ENCODE data around the gene UBE2O. TPM values are rescaled to one million over a fixed set of nuclear protein-coding genes. Genes with fewer than 3 reads are reported as not detected.

Gene UBE2O
- total RNA-seq, 2 donors from 2014 or later = 29.1 to 38.9 TPM

- H3K9me3 ChIP-seq (ENCODE audit: control insufficient read depth, low read length, poor library complexity, severe bottlenecking) = no peaks in the 10 kb centered on the region
- Mint-ChIP-seq H3K4me3 (no peak overlapping the region), H3K27me3 (no peaks in the 10 kb centered on the region), H3K27ac (peak overlapping the region; percentile 83), H3K4me1 (peaks cover 29% of the 10 kb centered on the region), H3K36me3 (ENCODE audit: low read depth) (peaks cover 4% of the 10 kb centered on the region)
- DNase-seq (no peak), ATAC-seq (no peak)
Measured at GRCh38 chr17:76420356-76421043, 32.5 kb downstream of the UBE2O start.

- Mint-ChIP-seq H3K4me1 (peaks cover 26% of the 10 kb centered on the region), H3K4me3 (no peak overlapping the region), H3K27me3 (no peaks in the 10 kb centered on the region), H3K27ac (peak overlapping the region; percentile 83), H3K36me3 (ENCODE audit: low read depth) (peaks cover 4% of the 10 kb centered on the region)
- ATAC-seq = no peak
- H3K9me3 ChIP-seq (ENCODE audit: control insufficient read depth, low read length, poor library complexity, severe bottlenecking) = no peaks in the 10 kb centered on the region
- DNase-seq = no peak
Measured at GRCh38 chr17:76419576-76420260, 33.2 kb downstream of the UBE2O start.

- ATAC-seq = no peak
- Mint-ChIP-seq H3K36me3 (ENCODE audit: low read depth) (peaks cover under 1% of the 10 kb centered on the region), H3K27ac (peak overlapping the region; percentile 56), H3K27me3 (no peaks in the 10 kb centered on the region), H3K4me1 (peaks cover 24% of the 10 kb centered on the region), H3K4me3 (no peak overlapping the region)
- DNase-seq = no peak
- no peaks in the 10 kb centered on the region for H3K9me3 ChIP-seq (ENCODE audit: control insufficient read depth, low read length, poor library complexity, severe bottlenecking)
Measured at GRCh38 chr17:76417499-76418143, 35.3 kb downstream of the UBE2O start.

- no peaks in the 10 kb centered on the region for H3K36me3 Mint-ChIP-seq (ENCODE audit: low read depth)
- H3K9me3 ChIP-seq (ENCODE audit: control insufficient read depth, low read length, poor library complexity, severe bottlenecking) = no peaks in the 10 kb centered on the region
- ATAC-seq = no peak
- peak overlapping the region; percentile 56 for H3K27ac Mint-ChIP-seq
- no peak for DNase-seq
- H3K4me1 Mint-ChIP-seq = peaks cover 23% of the 10 kb centered on the region
- H3K27me3 Mint-ChIP-seq = no peaks in the 10 kb centered on the region
- no peak overlapping the region for H3K4me3 Mint-ChIP-seq
Measured at GRCh38 chr17:76416899-76417298, 36.1 kb downstream of the UBE2O start.

- no peaks in the 10 kb centered on the region for H3K27me3 Mint-ChIP-seq
- H3K4me3 Mint-ChIP-seq = no peak overlapping the region
- no peaks in the 10 kb centered on the region for H3K36me3 Mint-ChIP-seq (ENCODE audit: low read depth)
- no peak for DNase-seq
- no peak overlapping the region for H3K27ac Mint-ChIP-seq
- H3K4me1 Mint-ChIP-seq = peaks cover 20% of the 10 kb centered on the region
- no peaks in the 10 kb centered on the region for H3K9me3 ChIP-seq (ENCODE audit: control insufficient read depth, low read length, poor library complexity, severe bottlenecking)
- ATAC-seq = no peak
Measured at GRCh38 chr17:76416457-76416856, 36.5 kb downstream of the UBE2O start.

GRCh38 chr17:76415786-76416185, 37.2 kb downstream of the UBE2O start:
- Mint-ChIP-seq H3K36me3 (ENCODE audit: low read depth) (no peaks in the 10 kb centered on the region), H3K27ac (no peak overlapping the region), H3K27me3 (no peaks in the 10 kb centered on the region), H3K4me3 (no peak overlapping the region), H3K4me1 (peaks cover 19% of the 10 kb centered on the region)
- no peaks in the 10 kb centered on the region for H3K9me3 ChIP-seq (ENCODE audit: control insufficient read depth, low read length, poor library complexity, severe bottlenecking)
- DNase-seq = no peak
- no peak for ATAC-seq

GRCh38 chr17:76414334-76415295, 38.3 kb downstream of the UBE2O start:
- Mint-ChIP-seq H3K4me3 (no peak overlapping the region), H3K36me3 (ENCODE audit: low read depth) (no peaks in the 10 kb centered on the region), H3K27me3 (no peaks in the 10 kb centered on the region), H3K4me1 (peaks cover 16% of the 10 kb centered on the region), H3K27ac (no peak overlapping the region)
- no peak for DNase-seq
- H3K9me3 ChIP-seq (ENCODE audit: control insufficient read depth, low read length, poor library complexity, severe bottlenecking) = no peaks in the 10 kb centered on the region
- no peak for ATAC-seq

GRCh38 chr17:76411247-76411646, 41.7 kb downstream of the UBE2O start:
- Mint-ChIP-seq H3K4me3 (peak overlapping the region; percentile 19), H3K36me3 (ENCODE audit: low read depth) (no peaks in the 10 kb centered on the region), H3K4me1 (peaks cover 8% of the 10 kb centered on the region), H3K27me3 (no peaks in the 10 kb centered on the region), H3K27ac (no peak overlapping the region)
- ATAC-seq = no peak
- H3K9me3 ChIP-seq (ENCODE audit: control insufficient read depth, low read length, poor library complexity, severe bottlenecking) = no peaks in the 10 kb centered on the region
- DNase-seq = no peak

- ATAC-seq (no peak), DNase-seq (no peak)
- H3K27ac Mint-ChIP-seq = no peak overlapping the region
- no peak overlapping the region for H3K4me3 Mint-ChIP-seq
- no peaks in the 10 kb centered on the region for H3K36me3 Mint-ChIP-seq (ENCODE audit: low read depth)
- H3K9me3 ChIP-seq (ENCODE audit: control insufficient read depth, low read length, poor library complexity, severe bottlenecking) = no peaks in the 10 kb centered on the region
- no peaks in the 10 kb centered on the region for H3K27me3 Mint-ChIP-seq
- peaks cover 8% of the 10 kb centered on the region for H3K4me1 Mint-ChIP-seq
Measured at GRCh38 chr17:76410328-76410965, 42.5 kb downstream of the UBE2O start.

- ATAC-seq = peak; percentile 89
- H3K27ac Mint-ChIP-seq = peak overlapping the region; percentile 74
- DNase-seq = peak; percentile 46 to 67 (median 46)
- no peak overlapping the region for H3K4me3 Mint-ChIP-seq
- H3K36me3 Mint-ChIP-seq (ENCODE audit: low read depth) = peaks cover 11% of the 10 kb centered on the region
- peaks cover 17% of the 10 kb centered on the region for H3K4me1 Mint-ChIP-seq
- H3K27me3 Mint-ChIP-seq = no peaks in the 10 kb centered on the region
- H3K9me3 ChIP-seq (ENCODE audit: control insufficient read depth, low read length, poor library complexity, severe bottlenecking) = no peaks in the 10 kb centered on the region
Measured at GRCh38 chr17:76408037-76408849, 44.7 kb downstream of the UBE2O start.

GRCh38 chr17:76407509-76407908, 45.4 kb downstream of the UBE2O start:
- DNase-seq (no peak), ATAC-seq (no peak)
- Mint-ChIP-seq H3K27ac (peak overlapping the region; percentile 74), H3K4me1 (peaks cover 15% of the 10 kb centered on the region), H3K36me3 (ENCODE audit: low read depth) (peaks cover 13% of the 10 kb centered on the region), H3K27me3 (no peaks in the 10 kb centered on the region), H3K4me3 (no peak overlapping the region)
- H3K9me3 ChIP-seq (ENCODE audit: control insufficient read depth, low read length, poor library complexity, severe bottlenecking) = no peaks in the 10 kb centered on the region

All from T-helper 17 cell (primary cell).